ENCODE data around the gene OPRPN.

OPRPN gene

GRCh38 chr4:70392057-70392776 lies 5.5 kb upstream of the OPRPN start:
- TF ChIP-seq ZBTB7A (IDR thresholded peaks at IDR 0.05; ENCODE audit: low read depth), result no peak
- no peak for TF ChIP-seq REST (IDR thresholded peaks at IDR 0.05; ENCODE audit: low read depth)
- TF ChIP-seq TEAD4 (IDR thresholded peaks at IDR 0.05), result no peak
- TF ChIP-seq EP300 (IDR thresholded peaks at IDR 0.05; ENCODE audit: borderline replicate concordance), result no peak
- TF ChIP-seq TCF12 (IDR thresholded peaks at IDR 0.05; ENCODE audit: low read depth), result no peak
- no peak for TF ChIP-seq CEBPB (IDR thresholded peaks at IDR 0.05)
- TF ChIP-seq EGR1 (IDR thresholded peaks at IDR 0.05), result no peak
- TF ChIP-seq YY1 (IDR thresholded peaks at IDR 0.05; ENCODE audit: low read depth), result no peak
- no peak for TF ChIP-seq NFIC (IDR thresholded peaks at IDR 0.05)

GRCh38 chr4:70399319-70399718 lies 1.6 kb downstream of the OPRPN start:
- no peak for TF ChIP-seq CREB1 (IDR thresholded peaks at IDR 0.05; ENCODE audit: low read depth)
- TF ChIP-seq NFIC (IDR thresholded peaks at IDR 0.05), result no peak
- no peak for TF ChIP-seq EP300 (IDR thresholded peaks at IDR 0.05; ENCODE audit: borderline replicate concordance)
- TF ChIP-seq TCF12 (IDR thresholded peaks at IDR 0.05; ENCODE audit: low read depth), result no peak
- TF ChIP-seq REST (IDR thresholded peaks at IDR 0.05; ENCODE audit: low read depth), result no peak
- TF ChIP-seq TEAD4 (IDR thresholded peaks at IDR 0.05), result no peak
- no peak for TF ChIP-seq FOXM1 (IDR thresholded peaks at IDR 0.05; ENCODE audit: borderline replicate concordance, low read depth)
- no peak for TF ChIP-seq CEBPB (IDR thresholded peaks at IDR 0.05)
- TF ChIP-seq MAX (IDR thresholded peaks at IDR 0.05), result no peak
- no peak for TF ChIP-seq RAD21 (IDR thresholded peaks at IDR 0.05; ENCODE audit: low read depth)
- TF ChIP-seq EGR1 (IDR thresholded peaks at IDR 0.05), result no peak
- no peak for TF ChIP-seq ZBTB7A (IDR thresholded peaks at IDR 0.05; ENCODE audit: low read depth)
- TF ChIP-seq TAF1 (IDR thresholded peaks at IDR 0.05; ENCODE audit: low read depth), result no peak
- TF ChIP-seq USF1 (IDR thresholded peaks at IDR 0.05), result no peak
- TF ChIP-seq YY1 (IDR thresholded peaks at IDR 0.05; ENCODE audit: low read depth), result no peak

- no peak for TF ChIP-seq TEAD4 (IDR thresholded peaks at IDR 0.05)
- no peak for TF ChIP-seq CREB1 (IDR thresholded peaks at IDR 0.05; ENCODE audit: low read depth)
- no peak for TF ChIP-seq EP300 (IDR thresholded peaks at IDR 0.05; ENCODE audit: borderline replicate concordance)
- TF ChIP-seq TAF1 (IDR thresholded peaks at IDR 0.05; ENCODE audit: low read depth), result no peak
- TF ChIP-seq CEBPB (IDR thresholded peaks at IDR 0.05), result no peak
- no peak for TF ChIP-seq REST (IDR thresholded peaks at IDR 0.05; ENCODE audit: low read depth)
- TF ChIP-seq FOXM1 (IDR thresholded peaks at IDR 0.05; ENCODE audit: borderline replicate concordance, low read depth), result no peak
- no peak for TF ChIP-seq YY1 (IDR thresholded peaks at IDR 0.05; ENCODE audit: low read depth)
These were observed 5.0 kb downstream of the OPRPN start for GRCh38 chr4:70402762-70403161.

- no peak for TF ChIP-seq EP300 (IDR thresholded peaks at IDR 0.05; ENCODE audit: borderline replicate concordance)
- TF ChIP-seq REST (IDR thresholded peaks at IDR 0.05; ENCODE audit: low read depth), result no peak
- no peak for TF ChIP-seq USF1 (IDR thresholded peaks at IDR 0.05)
- no peak for TF ChIP-seq NFIC (IDR thresholded peaks at IDR 0.05)
- no peak for TF ChIP-seq TAF1 (IDR thresholded peaks at IDR 0.05; ENCODE audit: low read depth)
- TF ChIP-seq YY1 (IDR thresholded peaks at IDR 0.05; ENCODE audit: low read depth), result no peak
- TF ChIP-seq RAD21 (IDR thresholded peaks at IDR 0.05; ENCODE audit: low read depth), result no peak
- no peak for TF ChIP-seq EGR1 (IDR thresholded peaks at IDR 0.05)
- no peak for TF ChIP-seq TEAD4 (IDR thresholded peaks at IDR 0.05)
- TF ChIP-seq CEBPB (IDR thresholded peaks at IDR 0.05), result no peak
- no peak for TF ChIP-seq CREB1 (IDR thresholded peaks at IDR 0.05; ENCODE audit: low read depth)
- TF ChIP-seq TCF12 (IDR thresholded peaks at IDR 0.05; ENCODE audit: low read depth), result no peak
- TF ChIP-seq FOXM1 (IDR thresholded peaks at IDR 0.05; ENCODE audit: borderline replicate concordance, low read depth), result no peak
These were observed 8.0 kb downstream of the OPRPN start for GRCh38 chr4:70405765-70406164.

Measured in Ishikawa (cell line).